Astrocyte (in vitro differentiated cells and primary cell): ENCODE measurements around the gene SLC12A5.

Experiments
- EZH2 ChIP-seq: IDR thresholded peaks from 2 replicates; pipeline ENCODE4 v1.6.1; 2012; ENCODE audit warnings: mild to moderate bottlenecking, low read length, inconsistent platforms; ENCODE audit not compliant: insufficient read depth
- TF ChIP-seq, protein P1 (sequence below): IDR thresholded peaks from 2 replicates; pipeline ENCODE4 v1.5.1; 2011; ENCODE audit warnings: low read depth, mild to moderate bottlenecking, inconsistent platforms, low read length, moderate library complexity; ENCODE audit not compliant: insufficient read depth

- TF ChIP-seq, protein P1, sequence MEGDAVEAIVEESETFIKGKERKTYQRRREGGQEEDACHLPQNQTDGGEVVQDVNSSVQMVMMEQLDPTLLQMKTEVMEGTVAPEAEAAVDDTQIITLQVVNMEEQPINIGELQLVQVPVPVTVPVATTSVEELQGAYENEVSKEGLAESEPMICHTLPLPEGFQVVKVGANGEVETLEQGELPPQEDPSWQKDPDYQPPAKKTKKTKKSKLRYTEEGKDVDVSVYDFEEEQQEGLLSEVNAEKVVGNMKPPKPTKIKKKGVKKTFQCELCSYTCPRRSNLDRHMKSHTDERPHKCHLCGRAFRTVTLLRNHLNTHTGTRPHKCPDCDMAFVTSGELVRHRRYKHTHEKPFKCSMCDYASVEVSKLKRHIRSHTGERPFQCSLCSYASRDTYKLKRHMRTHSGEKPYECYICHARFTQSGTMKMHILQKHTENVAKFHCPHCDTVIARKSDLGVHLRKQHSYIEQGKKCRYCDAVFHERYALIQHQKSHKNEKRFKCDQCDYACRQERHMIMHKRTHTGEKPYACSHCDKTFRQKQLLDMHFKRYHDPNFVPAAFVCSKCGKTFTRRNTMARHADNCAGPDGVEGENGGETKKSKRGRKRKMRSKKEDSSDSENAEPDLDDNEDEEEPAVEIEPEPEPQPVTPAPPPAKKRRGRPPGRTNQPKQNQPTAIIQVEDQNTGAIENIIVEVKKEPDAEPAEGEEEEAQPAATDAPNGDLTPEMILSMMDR = no peak
- TF ChIP-seq EZH2 = no peak
Measured at GRCh38 chr20:45981261-45981660, 47.8 kb upstream of the SLC12A5 start.
